Stimulated activated effector memory CD8-positive, alpha-beta T cell treated with anti-CD3 and anti-CD28 coated beads, Interleukin-12 subunit alpha, Interleukin-12 subunit beta, amount 100 ng/mL, for 72 hours (primary cell): Measurements from ENCODE around the gene P2RX5.
A peak's percentile ranks its signal among the peaks of the same experiment; 100 is the strongest.

ENCODE experiments used
- ATAC-seq: fragments of 150-1000 bp; cut with Tn5 transposase; 2 replicates; pipeline ENCODE4 v1.10.0; 2021
- DNase-seq, 2 donors: peaks; one replicate each; pipeline ENCODE4 v3.0.0; 2021 to 2022; ENCODE audit warnings: low spot score in 2 of 2
- H3K27ac Mint-ChIP-seq: one replicate; pipeline ENCODE4 v1.8.0; 2022; ENCODE audit warnings: mild to moderate bottlenecking, mixed read lengths
- H3K36me3 Mint-ChIP-seq: one replicate; pipeline ENCODE4 v1.8.0; 2022; ENCODE audit warnings: mild to moderate bottlenecking, mixed read lengths
- H3K4me1 Mint-ChIP-seq: one replicate; pipeline ENCODE4 v1.8.0; 2022; ENCODE audit warnings: mixed read lengths
- H3K4me3 Mint-ChIP-seq: one replicate; pipeline ENCODE4 v1.8.0; 2022; ENCODE audit warnings: mild to moderate bottlenecking, mixed read lengths
- H3K9me3 Mint-ChIP-seq: one replicate; pipeline ENCODE4 v1.8.0; 2022; ENCODE audit warnings: mixed read lengths

P2RX5 gene

GRCh38 chr17:3658784-3659449 lies 37.0 kb downstream of the P2RX5 start:
- no peaks in the 10 kb centered on the region for H3K9me3 Mint-ChIP-seq
- no peak overlapping the region for H3K27ac Mint-ChIP-seq
- H3K36me3 Mint-ChIP-seq: peaks cover 6% of the 10 kb centered on the region
- H3K4me1 Mint-ChIP-seq: no peaks in the 10 kb centered on the region
- no peak for DNase-seq
- ATAC-seq: no peak
- H3K4me3 Mint-ChIP-seq: no peak overlapping the region

DNA sequence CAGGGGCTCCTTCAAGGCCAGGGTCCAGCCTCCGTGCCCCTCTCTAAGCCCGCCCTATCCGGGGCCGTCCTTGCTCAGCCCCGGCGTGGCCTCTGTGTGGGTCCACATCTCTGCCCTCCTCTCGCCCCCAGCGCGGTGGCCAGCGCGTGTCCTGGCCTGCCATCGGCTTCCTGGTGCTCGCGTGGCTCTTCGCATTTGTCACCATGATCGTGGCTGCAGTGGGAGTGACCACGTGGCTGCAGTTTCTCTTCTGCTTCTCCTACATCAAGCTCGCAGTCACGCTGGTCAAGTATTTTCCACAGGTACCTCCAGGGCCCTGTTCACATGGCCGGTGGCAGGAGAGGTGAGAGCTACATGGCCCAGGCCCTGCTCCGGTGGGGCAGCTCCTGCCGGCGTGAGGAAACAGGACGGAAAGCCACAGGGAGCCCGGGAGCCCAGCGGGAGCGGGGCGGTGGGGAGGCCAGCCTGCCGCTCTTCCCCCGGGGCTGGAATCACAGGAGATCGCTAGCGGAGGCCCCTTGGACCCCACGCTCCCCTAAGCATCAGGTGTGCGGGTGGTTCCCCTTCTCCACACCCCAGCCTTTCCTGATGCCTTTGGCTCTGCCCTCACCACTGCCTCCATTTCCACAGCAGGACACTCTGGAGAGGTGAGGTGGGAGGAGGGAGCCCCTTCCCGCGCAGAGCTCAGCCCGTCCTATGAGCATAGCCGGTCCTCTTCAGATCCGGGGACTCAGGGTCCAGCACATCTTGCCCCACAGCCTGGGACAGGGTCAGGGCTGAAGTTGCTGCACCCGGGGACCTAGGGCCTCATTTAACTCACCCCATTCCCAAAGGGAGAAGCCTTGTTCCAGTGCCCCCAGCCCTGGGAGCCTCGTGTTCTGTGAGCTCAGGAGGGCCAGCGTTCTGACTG lies 37.8 kb downstream of the P2RX5 start:
- Mint-ChIP-seq H3K4me3 (no peak overlapping the region), H3K4me1 (no peaks in the 10 kb centered on the region), H3K27ac (no peak overlapping the region), H3K9me3 (no peaks in the 10 kb centered on the region), H3K36me3 (peaks cover 6% of the 10 kb centered on the region)
- ATAC-seq: no peak
- DNase-seq: no peak

DNA sequence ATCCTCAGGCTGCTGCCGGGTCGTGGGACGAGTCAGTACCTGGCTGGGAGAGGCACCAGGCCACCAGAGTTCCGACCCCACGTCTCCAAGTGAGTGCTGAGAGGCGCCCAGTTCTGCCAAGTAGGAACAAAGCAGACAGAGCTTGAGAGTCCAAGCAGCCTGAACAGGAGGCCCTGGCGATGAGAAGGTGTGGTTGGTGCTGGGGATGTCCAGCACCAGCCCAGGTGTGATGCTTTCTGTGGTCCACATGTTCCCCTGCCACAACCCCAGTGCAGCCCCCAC lies 38.4 kb downstream of the P2RX5 start:
- no peaks in the 10 kb centered on the region for H3K9me3 Mint-ChIP-seq
- no peak overlapping the region for H3K4me3 Mint-ChIP-seq
- DNase-seq (no peak), ATAC-seq (no peak)
- H3K4me1 Mint-ChIP-seq: no peaks in the 10 kb centered on the region
- peaks cover 6% of the 10 kb centered on the region for H3K36me3 Mint-ChIP-seq
- no peak overlapping the region for H3K27ac Mint-ChIP-seq

DNA sequence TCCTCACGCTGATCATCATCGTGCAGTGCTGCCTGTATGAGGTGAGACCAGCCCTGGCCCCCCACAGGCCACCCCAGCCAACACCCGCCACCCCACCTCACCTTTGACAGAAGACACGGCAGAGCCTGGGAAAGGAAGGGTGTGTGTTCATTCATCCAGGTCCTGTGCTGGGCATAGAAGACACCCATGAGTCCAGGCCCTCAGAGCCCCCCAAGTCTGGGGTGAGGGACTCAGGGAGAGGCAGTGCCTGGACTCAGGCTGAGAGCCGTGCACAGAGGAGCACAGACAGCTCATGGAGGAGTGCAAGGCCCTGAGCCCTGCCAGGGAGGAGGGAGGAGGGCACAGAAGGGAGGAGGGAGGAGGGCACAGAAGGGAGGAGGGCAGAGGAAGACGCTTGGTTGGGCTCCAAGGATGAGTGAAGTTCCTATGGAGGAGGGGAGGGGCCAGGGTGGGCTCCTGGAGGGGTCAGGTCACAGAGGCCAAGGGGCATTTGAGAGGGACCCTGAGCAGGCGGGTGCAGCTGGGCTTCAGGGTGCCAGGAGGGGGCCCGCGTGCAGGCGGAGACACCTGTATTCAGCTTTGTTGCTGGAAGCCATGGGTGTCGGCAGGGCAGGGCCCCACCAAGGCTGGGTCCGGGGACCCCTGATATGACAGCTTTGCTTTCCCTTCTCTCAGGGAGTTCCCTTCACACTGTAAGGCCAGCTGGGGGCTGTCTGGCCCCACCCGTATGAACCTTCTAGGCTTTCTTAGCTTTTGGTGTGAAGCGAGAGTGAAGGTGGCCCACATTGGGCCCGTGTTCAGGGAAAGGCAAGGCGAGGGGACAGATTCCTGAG lies 39.0 kb downstream of the P2RX5 start:
- Mint-ChIP-seq H3K27ac (peak overlapping the region; percentile 52), H3K4me1 (no peaks in the 10 kb centered on the region), H3K4me3 (no peak overlapping the region), H3K36me3 (peaks cover 6% of the 10 kb centered on the region), H3K9me3 (no peaks in the 10 kb centered on the region)
- no peak for DNase-seq
- no peak for ATAC-seq

DNA sequence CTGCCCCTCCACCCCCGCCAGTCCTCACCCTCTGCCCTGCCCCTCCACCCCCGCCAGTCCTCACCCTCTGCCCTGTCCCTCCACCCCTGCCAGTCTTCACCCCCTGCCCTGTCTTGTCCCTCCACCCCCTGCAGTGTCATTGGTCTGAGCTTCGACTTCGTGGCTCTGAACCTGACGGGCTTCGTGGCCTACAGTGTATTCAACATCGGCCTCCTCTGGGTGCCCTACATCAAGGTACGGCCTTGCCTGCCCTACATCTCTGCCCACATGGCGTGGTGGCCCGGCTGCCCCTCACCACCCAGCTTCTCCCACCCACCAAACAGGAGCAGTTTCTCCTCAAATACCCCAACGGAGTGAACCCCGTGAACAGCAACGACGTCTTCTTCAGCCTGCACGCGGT lies 39.6 kb downstream of the P2RX5 start:
- Mint-ChIP-seq H3K4me3 (no peak overlapping the region), H3K4me1 (no peaks in the 10 kb centered on the region), H3K36me3 (peaks cover 6% of the 10 kb centered on the region), H3K27ac (peak overlapping the region; percentile 52), H3K9me3 (no peaks in the 10 kb centered on the region)
- ATAC-seq (no peak), DNase-seq (no peak)

- H3K4me1 Mint-ChIP-seq: no peaks in the 10 kb centered on the region
- no peak for DNase-seq
- ATAC-seq: no peak
- no peak overlapping the region for H3K27ac Mint-ChIP-seq
- no peaks in the 10 kb centered on the region for H3K9me3 Mint-ChIP-seq
- H3K36me3 Mint-ChIP-seq: peaks cover 6% of the 10 kb centered on the region
- no peak overlapping the region for H3K4me3 Mint-ChIP-seq
These were observed 40.2 kb downstream of the P2RX5 start for GRCh38 chr17:3655766-3656165.

DNA sequence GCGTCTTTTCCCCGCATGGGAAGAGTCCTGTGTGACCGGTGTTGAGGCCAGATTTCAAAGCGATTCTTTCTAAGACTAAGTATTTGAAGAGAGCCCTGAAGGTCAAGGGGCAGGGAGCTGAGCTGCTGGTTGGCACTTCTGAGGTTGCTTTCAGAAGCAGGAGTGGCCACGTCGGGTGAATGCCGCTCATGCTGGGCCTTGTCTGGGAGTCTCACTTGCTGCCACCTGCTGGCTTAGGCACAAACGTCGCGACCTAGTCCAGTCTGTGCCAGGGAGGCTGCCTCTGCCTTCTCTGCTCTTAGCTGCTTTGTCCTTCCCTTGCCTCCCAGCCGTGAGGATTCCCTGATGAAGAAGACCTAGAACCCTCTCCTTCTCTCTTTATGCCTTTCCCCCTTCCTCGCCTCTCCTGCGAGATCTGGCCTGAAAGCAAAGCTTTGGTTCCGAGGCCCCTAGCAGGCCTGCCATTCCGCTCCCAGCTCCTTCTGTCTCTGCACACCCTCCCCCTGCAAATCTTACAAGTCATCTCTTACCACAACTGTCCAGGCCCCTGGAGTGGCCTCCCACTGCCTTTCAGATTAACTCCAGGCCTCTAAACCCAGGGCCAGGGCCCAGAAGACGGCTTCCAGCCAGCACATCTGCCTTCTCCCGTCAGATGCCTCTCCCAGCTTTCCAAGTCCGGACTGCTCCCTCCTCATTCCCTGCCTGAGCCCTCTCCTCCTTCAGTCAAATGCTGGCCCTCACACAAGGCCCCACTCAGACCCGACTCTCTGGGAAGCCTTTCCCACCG lies 48.0 kb downstream of the P2RX5 start:
- H3K4me1 Mint-ChIP-seq: peaks cover 16% of the 10 kb centered on the region
- no peak for DNase-seq
- peak; percentile 56 for ATAC-seq
- H3K27ac Mint-ChIP-seq: peak overlapping the region; percentile 15
- no peaks in the 10 kb centered on the region for H3K9me3 Mint-ChIP-seq
- no peak overlapping the region for H3K4me3 Mint-ChIP-seq
- peaks cover 39% of the 10 kb centered on the region for H3K36me3 Mint-ChIP-seq

DNA sequence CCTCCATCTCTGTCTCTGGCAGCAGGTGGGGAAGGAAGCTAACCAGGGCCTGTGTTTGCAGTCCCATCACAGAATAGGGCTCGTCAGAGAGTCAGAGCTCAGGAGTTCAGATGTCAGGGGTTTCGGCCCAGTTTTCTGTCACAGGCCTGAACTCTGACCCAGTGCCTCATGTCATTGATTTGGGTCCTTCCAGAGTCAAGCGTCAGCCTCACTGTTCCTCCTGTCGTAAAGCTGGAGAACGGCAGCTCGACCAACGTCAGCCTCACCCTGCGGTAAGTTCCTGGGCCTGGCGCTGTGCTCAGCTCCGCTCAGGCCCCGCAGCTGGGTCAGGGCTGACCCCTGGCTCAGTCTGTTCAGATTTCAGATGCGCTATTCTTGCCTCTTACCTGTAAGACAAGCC lies 48.7 kb downstream of the P2RX5 start:
- no peaks in the 10 kb centered on the region for H3K9me3 Mint-ChIP-seq
- no peak overlapping the region for H3K27ac Mint-ChIP-seq
- peaks cover 16% of the 10 kb centered on the region for H3K4me1 Mint-ChIP-seq
- ATAC-seq: no peak
- H3K4me3 Mint-ChIP-seq: no peak overlapping the region
- peaks cover 46% of the 10 kb centered on the region for H3K36me3 Mint-ChIP-seq
- DNase-seq: no peak

- DNase-seq: no peak
- H3K4me3 Mint-ChIP-seq: no peak overlapping the region
- H3K4me1 Mint-ChIP-seq: peaks cover 22% of the 10 kb centered on the region
- no peaks in the 10 kb centered on the region for H3K9me3 Mint-ChIP-seq
- peak overlapping the region; percentile 67 for H3K27ac Mint-ChIP-seq
- peaks cover 62% of the 10 kb centered on the region for H3K36me3 Mint-ChIP-seq
- ATAC-seq: no peak
These were observed 50.6 kb downstream of the P2RX5 start for GRCh38 chr17:3645310-3645709.

GRCh38 chr17:3643889-3644349 lies 52.0 kb downstream of the P2RX5 start:
- Mint-ChIP-seq H3K9me3 (no peaks in the 10 kb centered on the region), H3K36me3 (peaks cover 59% of the 10 kb centered on the region), H3K4me3 (no peak overlapping the region), H3K27ac (peak overlapping the region; percentile 67), H3K4me1 (peaks cover 34% of the 10 kb centered on the region)
- ATAC-seq (peak; percentile 63), DNase-seq (no peak)

- ATAC-seq: no peak
- H3K27ac Mint-ChIP-seq: peak overlapping the region; percentile 61
- peaks cover 48% of the 10 kb centered on the region for H3K36me3 Mint-ChIP-seq
- H3K4me1 Mint-ChIP-seq: peaks cover 50% of the 10 kb centered on the region
- H3K4me3 Mint-ChIP-seq: no peak overlapping the region
- H3K9me3 Mint-ChIP-seq: no peaks in the 10 kb centered on the region
- no peak for DNase-seq
These were observed 54.1 kb downstream of the P2RX5 start for GRCh38 chr17:3641717-3642486.

DNA sequence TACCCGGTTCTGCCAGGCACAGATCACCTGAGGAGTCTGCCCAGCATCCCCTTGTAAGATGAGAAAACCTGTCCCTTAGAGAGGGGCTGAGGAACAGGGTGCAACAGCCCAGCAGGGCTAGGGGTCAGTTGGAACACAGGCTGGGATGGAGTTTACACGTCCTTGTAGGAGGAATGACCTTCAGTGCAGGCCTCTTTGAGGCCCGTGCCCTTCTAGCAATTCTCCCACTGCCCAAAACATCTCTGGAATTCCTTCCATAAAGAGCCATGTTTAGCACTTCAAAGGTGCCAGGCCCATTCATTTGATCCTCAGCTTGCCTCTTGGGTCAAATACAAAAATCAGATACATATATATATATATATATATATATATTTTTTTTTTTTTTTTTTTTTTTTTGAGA lies 54.9 kb downstream of the P2RX5 start:
- Mint-ChIP-seq H3K36me3 (peaks cover 47% of the 10 kb centered on the region), H3K4me1 (peaks cover 50% of the 10 kb centered on the region), H3K4me3 (no peak overlapping the region), H3K9me3 (no peaks in the 10 kb centered on the region), H3K27ac (peak overlapping the region; percentile 87)
- no peak for DNase-seq
- ATAC-seq: no peak

- no peaks in the 10 kb centered on the region for H3K9me3 Mint-ChIP-seq
- DNase-seq (no peak), ATAC-seq (peak; percentile 44)
- H3K27ac Mint-ChIP-seq: peak overlapping the region; percentile 87
- peak overlapping the region; percentile 91 for H3K4me3 Mint-ChIP-seq
- peaks cover 53% of the 10 kb centered on the region for H3K4me1 Mint-ChIP-seq
- peaks cover 49% of the 10 kb centered on the region for H3K36me3 Mint-ChIP-seq
These were observed 55.9 kb downstream of the P2RX5 start for GRCh38 chr17:3639981-3640596.

DNA sequence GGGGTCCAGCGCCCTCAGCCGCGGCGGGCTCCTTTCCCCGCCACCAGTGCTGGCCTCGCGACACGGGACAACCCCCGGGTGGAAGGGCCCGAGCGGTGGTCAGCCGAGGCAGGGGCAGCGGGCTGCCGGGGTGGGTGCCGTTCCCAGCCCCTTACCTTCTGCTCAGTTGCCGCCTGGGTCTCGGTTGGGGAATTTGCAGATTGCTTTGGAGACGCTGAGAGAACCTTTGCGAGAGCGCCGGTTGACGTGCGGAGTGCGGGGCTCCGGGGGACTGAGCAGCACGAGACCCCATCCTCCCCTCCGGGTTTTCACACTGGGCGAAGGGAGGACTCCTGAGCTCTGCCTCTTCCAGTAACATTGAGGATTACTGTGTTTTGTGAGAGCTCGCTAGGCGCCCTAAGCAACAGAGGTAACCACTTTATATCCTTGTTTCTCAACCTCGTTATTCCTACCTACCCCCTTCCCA lies 59.0 kb downstream of the P2RX5 start:
- Mint-ChIP-seq H3K36me3 (peaks cover 45% of the 10 kb centered on the region), H3K4me1 (peaks cover 48% of the 10 kb centered on the region), H3K9me3 (no peaks in the 10 kb centered on the region), H3K27ac (peak overlapping the region; percentile 97), H3K4me3 (peak overlapping the region; percentile 91)
- ATAC-seq (no peak), DNase-seq (no peak)
